HepG2 (cell line): ENCODE data around the gene ZNF30. TPM values are rescaled to one million over a fixed set of nuclear protein-coding genes. Genes with fewer than 3 reads are reported as not detected.

Source experiments
- BRCA1 ChIP-seq: sonication (generic); formaldehyde crosslinking; IDR thresholded peaks from 2 replicates; pipeline ENCODE4 v1.4.0; 2020; ENCODE audit warnings: missing genetic modification reagents
- CHD4 ChIP-seq: fragments of 200-600 bp; sonication (generic); IDR thresholded peaks from 2 replicates; pipeline ENCODE4 v1.7.0; 2017; ENCODE audit warnings: mild to moderate bottlenecking, low read length, borderline replicate concordance
- DNMT1 ChIP-seq: sonication (generic); formaldehyde crosslinking; IDR thresholded peaks from 2 replicates; pipeline ENCODE4 v1.5.1; 2020; ENCODE audit warnings: mild to moderate bottlenecking, missing genetic modification reagents
- ELK4 ChIP-seq: sonication (generic); formaldehyde crosslinking; IDR thresholded peaks from 2 replicates; pipeline ENCODE4 v1.9.0; 2021; ENCODE audit warnings: missing genetic modification reagents, borderline replicate concordance
- GLMP ChIP-seq: sonication (generic); formaldehyde crosslinking; IDR thresholded peaks from 2 replicates; pipeline ENCODE4 v1.9.0; 2021; ENCODE audit warnings: missing genetic modification reagents, mild to moderate bottlenecking, borderline replicate concordance
- GTF2F1 ChIP-seq: fragments of 150-350 bp; IDR thresholded peaks from 2 replicates; pipeline ENCODE4 v1.6.1; 2014; ENCODE audit warnings: low read length
- HMG20A ChIP-seq: IDR thresholded peaks from 2 replicates; pipeline ENCODE4 v1.6.1; 2016; ENCODE audit warnings: borderline replicate concordance
- HMG20B ChIP-seq: conservative IDR thresholded peaks from 2 replicates; pipeline ENCODE4 v1.6.1; 2016; ENCODE audit warnings: missing genetic modification reagents, missing compliant biosample characterization
- HOXD1 ChIP-seq: sonication (generic); formaldehyde crosslinking; IDR thresholded peaks from 2 replicates; pipeline ENCODE4 v1.5.0; 2020; ENCODE audit warnings: missing genetic modification reagents
- JDP2 ChIP-seq: sonication (generic); formaldehyde crosslinking; IDR thresholded peaks from 2 replicates; pipeline ENCODE4 v1.8.1; 2022; ENCODE audit warnings: missing genetic modification reagents, borderline replicate concordance
- MTF1 ChIP-seq: sonication (generic); formaldehyde crosslinking; IDR thresholded peaks from 2 replicates; pipeline ENCODE4 v1.5.0; 2020; ENCODE audit warnings: missing genetic modification reagents
- MYPOP ChIP-seq: sonication (generic); formaldehyde crosslinking; IDR thresholded peaks from 2 replicates; pipeline ENCODE4 v1.8.1; 2023; ENCODE audit warnings: mild to moderate bottlenecking, moderate library complexity, missing genetic modification reagents
- NFIB ChIP-seq: sonication (generic); formaldehyde crosslinking; IDR thresholded peaks from 2 replicates; pipeline ENCODE4 v1.9.0; 2021; ENCODE audit warnings: missing genetic modification reagents, mild to moderate bottlenecking, borderline replicate concordance
- NFYB ChIP-seq: sonication (generic); formaldehyde crosslinking; IDR thresholded peaks from 2 replicates; pipeline ENCODE4 v1.4.0; 2020; ENCODE audit warnings: missing genetic modification reagents
- RBFOX2 ChIP-seq: fragments of 200-400 bp; formaldehyde crosslinking; IDR thresholded peaks from 2 replicates; pipeline ENCODE4 v1.6.1; 2017; ENCODE audit warnings: low read depth, mild to moderate bottlenecking, low read length
- REXO4 ChIP-seq: sonication (generic); formaldehyde crosslinking; IDR thresholded peaks from 2 replicates; pipeline ENCODE4 v1.8.0; 2022; ENCODE audit warnings: missing genetic modification reagents, mild to moderate bottlenecking, borderline replicate concordance
- RFXAP ChIP-seq: sonication (generic); formaldehyde crosslinking; IDR thresholded peaks from 2 replicates; pipeline ENCODE4 v1.4.0; 2020; ENCODE audit warnings: missing genetic modification reagents, borderline replicate concordance
- TBX3 ChIP-seq: fragments of 450-650 bp; IDR thresholded peaks from 2 replicates; pipeline ENCODE4 v1.6.1; 2017; ENCODE audit warnings: antibody characterized with exemption, mild to moderate bottlenecking, inconsistent platforms, borderline replicate concordance
- ZBTB20 ChIP-seq: sonication (generic); formaldehyde crosslinking; IDR thresholded peaks from 2 replicates; pipeline ENCODE4 v1.8.1; 2023; ENCODE audit warnings: missing genetic modification reagents, low read depth, mild to moderate bottlenecking, borderline replicate concordance
- ZBTB42 ChIP-seq: sonication (generic); formaldehyde crosslinking; IDR thresholded peaks from 2 replicates; pipeline ENCODE4 v1.5.0; 2020; ENCODE audit warnings: mild to moderate bottlenecking, missing genetic modification reagents
- ZBTB43 ChIP-seq: sonication (generic); formaldehyde crosslinking; conservative IDR thresholded peaks from 2 replicates; pipeline ENCODE4 v1.4.0; 2020; ENCODE audit warnings: missing genetic modification reagents
- ZFP36L1 ChIP-seq: sonication (generic); formaldehyde crosslinking; IDR thresholded peaks from 2 replicates; pipeline ENCODE4 v1.8.0; 2022; ENCODE audit warnings: mild to moderate bottlenecking, missing genetic modification reagents, moderate library complexity
- ZNF264 ChIP-seq: sonication (generic); formaldehyde crosslinking; IDR thresholded peaks from 2 replicates; pipeline ENCODE4 v1.4.0; 2020; ENCODE audit warnings: missing genetic modification reagents
- ZNF367 ChIP-seq: sonication (generic); formaldehyde crosslinking; IDR thresholded peaks from 2 replicates; pipeline ENCODE4 v1.4.0; 2020; ENCODE audit warnings: missing genetic modification reagents, borderline replicate concordance
- ZNF580 ChIP-seq: IDR thresholded peaks from 2 replicates; pipeline ENCODE4 v1.6.1; 2016; ENCODE audit warnings: low read depth, borderline replicate concordance
- ZNF772 ChIP-seq: sonication (generic); formaldehyde crosslinking; IDR thresholded peaks from 2 replicates; pipeline ENCODE4 v1.5.0; 2020; ENCODE audit warnings: mild to moderate bottlenecking, missing genetic modification reagents
- ZSCAN30 ChIP-seq: sonication (generic); formaldehyde crosslinking; IDR thresholded peaks from 2 replicates; pipeline ENCODE4 v1.5.0; 2020; ENCODE audit warnings: mild to moderate bottlenecking, missing genetic modification reagents
- polyA plus RNA-seq, 8 experiments: library from polyadenylated mRNA; depleted of rRNA in 3 of 8; stranded (reverse) in 7 of 8; unstranded in 1 of 8; fragments of >200 nt; fragmentation: Illumina TruSeq in 4 of 8; extraction: Trizol in 4 of 8; gene quantifications; 2 replicates each; pipeline versions ENCODE4 v1.2.1 to v1.2.3, GENCODE V29; 2011 to 2016; ENCODE audit warnings: low read depth in 4 of 8, missing spikeins in 1 of 8, mixed read lengths in 1 of 8; ENCODE audit not compliant: insufficient read depth in 1 of 8
- total RNA-seq, 5 experiments: library from RNA; depleted of rRNA; stranded (reverse); fragments of >200 nt; fragmentation: Illumina TruSeq; extraction: Trizol; gene quantifications; 2 replicates each; pipeline ENCODE4 v1.2.3, GENCODE V29; 2016; ENCODE audit warnings: low read depth in 1 of 5

ZNF30 gene
- total and polyA plus RNA-seq, 2 of the 13 experiments (the other 11 are each of a cell fraction or from before 2014, with no cell fraction given) = 2.3 to 4.4 TPM

GRCh38 chr19:34926685-34927375 is at the start of gene ZNF30 (continued):
- TF ChIP-seq MYPOP (CRISPR knock-in tag) (peak; percentile 93), RFXAP (0 out of 2 replicates have a peak, but pooled peaks have one; percentile 23), ZSCAN30 (CRISPR knock-in tag) (no peak; the same call in 1 of the 2 replicates), ZNF772 (CRISPR knock-in tag) (peak; percentile 86), NFYB (CRISPR knock-in tag) (no peak), ZBTB20 (CRISPR knock-in tag) (no peak; the same call in 1 of the 2 replicates), HMG20B (CRISPR knock-in tag) (no peak), DNMT1 (CRISPR knock-in tag) (no peak), GTF2F1 (no peak), HOXD1 (no peak), TBX3 (no peak), ZNF580 (CRISPR knock-in tag) (peak; percentile 59; the same call in 1 of the 2 replicates), CHD4 (no peak), NFIB (CRISPR knock-in tag) (no peak), ZNF367 (CRISPR knock-in tag) (no peak), HMG20A (CRISPR knock-in tag) (peak; percentile 38; the same call in 1 of the 2 replicates), MTF1 (peak; percentile 47; the same call in 1 of the 2 replicates), JDP2 (CRISPR knock-in tag) (no peak), ZBTB42 (CRISPR knock-in tag) (no peak), ZBTB43 (CRISPR knock-in tag) (peak; percentile 66), REXO4 (CRISPR knock-in tag) (no peak), BRCA1 (peak; percentile 83; the same call in 1 of the 2 replicates), ZFP36L1 (no peak), ZNF264 (CRISPR knock-in tag) (peak; percentile 39; the same call in 1 of the 2 replicates), GLMP (no peak), ELK4 (CRISPR knock-in tag) (no peak), RBFOX2 (peak; percentile 78)
